Mammary epithelial cell (primary cell): Measurements from ENCODE around the gene HSD17B4.

ENCODE experiments used
- EZH2 ChIP-seq: IDR thresholded peaks from 2 replicates; pipeline ENCODE4 v1.6.1; 2012; ENCODE audit warnings: low read length, inconsistent platforms, borderline replicate concordance
- TF ChIP-seq, protein P1 (sequence below), 2 donors: IDR thresholded peaks in 1 of 2; conservative IDR thresholded peaks in 1 of 2; 2 replicates each; pipeline ENCODE4 v1.5.1; 2011 to 2012; ENCODE audit warnings: inconsistent platforms in 2 of 2, low read length in 2 of 2, mild to moderate bottlenecking in 2 of 2, control low read depth in 1 of 2, low read depth in 1 of 2; ENCODE audit not compliant: insufficient read depth in 1 of 2; ENCODE audit errors: extremely low read depth in 1 of 2

DNA sequence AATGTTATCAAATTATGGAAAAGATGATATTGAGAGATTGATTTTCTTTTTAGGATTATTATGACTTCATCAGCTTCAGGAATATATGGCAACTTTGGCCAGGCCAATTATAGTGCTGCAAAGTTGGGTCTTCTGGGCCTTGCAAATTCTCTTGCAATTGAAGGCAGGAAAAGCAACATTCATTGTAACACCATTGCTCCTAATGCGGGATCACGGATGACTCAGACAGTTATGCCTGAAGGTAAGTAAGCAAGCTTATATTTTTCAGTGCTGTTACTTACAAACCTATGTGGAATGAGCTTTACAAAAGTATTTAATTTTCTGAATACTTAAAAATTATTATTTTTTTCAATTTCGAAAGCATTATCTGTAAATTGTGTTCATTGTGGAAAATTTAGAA lies 26.5 kb downstream of the HSD17B4 start:
- no peak for TF ChIP-seq EZH2
- TF ChIP-seq, protein P1, sequence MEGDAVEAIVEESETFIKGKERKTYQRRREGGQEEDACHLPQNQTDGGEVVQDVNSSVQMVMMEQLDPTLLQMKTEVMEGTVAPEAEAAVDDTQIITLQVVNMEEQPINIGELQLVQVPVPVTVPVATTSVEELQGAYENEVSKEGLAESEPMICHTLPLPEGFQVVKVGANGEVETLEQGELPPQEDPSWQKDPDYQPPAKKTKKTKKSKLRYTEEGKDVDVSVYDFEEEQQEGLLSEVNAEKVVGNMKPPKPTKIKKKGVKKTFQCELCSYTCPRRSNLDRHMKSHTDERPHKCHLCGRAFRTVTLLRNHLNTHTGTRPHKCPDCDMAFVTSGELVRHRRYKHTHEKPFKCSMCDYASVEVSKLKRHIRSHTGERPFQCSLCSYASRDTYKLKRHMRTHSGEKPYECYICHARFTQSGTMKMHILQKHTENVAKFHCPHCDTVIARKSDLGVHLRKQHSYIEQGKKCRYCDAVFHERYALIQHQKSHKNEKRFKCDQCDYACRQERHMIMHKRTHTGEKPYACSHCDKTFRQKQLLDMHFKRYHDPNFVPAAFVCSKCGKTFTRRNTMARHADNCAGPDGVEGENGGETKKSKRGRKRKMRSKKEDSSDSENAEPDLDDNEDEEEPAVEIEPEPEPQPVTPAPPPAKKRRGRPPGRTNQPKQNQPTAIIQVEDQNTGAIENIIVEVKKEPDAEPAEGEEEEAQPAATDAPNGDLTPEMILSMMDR (conservative IDR thresholded peaks at IDR 0.05 in 1 of 2, IDR thresholded peaks at IDR 0.05 in 1 of 2; ENCODE audit: extremely low read depth in 1 of 2, insufficient read depth in 1 of 2, low read depth in 1 of 2, low read length in 2 of 2): no peak
